ENCODE results near the gene JAK1. TPM values are rescaled to one million over a fixed set of nuclear protein-coding genes. Genes with fewer than 3 reads are reported as not detected.

The JAK1 gene
- total RNA-seq, 4 donors from 2014 or later, result 52.9 to 169 (median 126) TPM

- H3K27me3 ChIP-seq, result no peaks in the 10 kb centered on the region
- no peaks in the 10 kb centered on the region for H3K9me3 ChIP-seq
- TF ChIP-seq CTCF (IDR thresholded peaks at IDR 0.05) (no peak), EP300 (IDR thresholded peaks at IDR 0.05; ENCODE audit: low read depth) (no peak), POLR2A (IDR thresholded peaks at IDR 0.05) (no peak), POLR2AphosphoS5 (IDR thresholded peaks at IDR 0.05) (no peak)
- no peak overlapping the region for H3K4me3 ChIP-seq
- DNase-seq, result peak; percentile 40
- WGBS, 2 donors (ENCODE audit: low coverage in 1 of 2), result 74 to 84% methylated on average over 6 to 9 of the region's 9 CpGs
- peaks cover 17 to 62% (median 28%) of the 10 kb centered on the region in 4 donors for H3K4me1 ChIP-seq
- in situ Hi-C loops (cut with MboI; ENCODE audit: low pct_ligation_motif_present in 1 of 4, low pct_unique_long_range_greater_than_20kb in 1 of 4, low sequenced_read_pairs in 3 of 4) (no loop called here), intact Hi-C loops (cut with DNase I; ENCODE audit: low total_unique reads) (no loop called here)
- no peaks in the 10 kb centered on the region for H3K36me3 ChIP-seq
- H3K27ac ChIP-seq, result no peak overlapping the region
Observed at GRCh38 chr1:64935551-64936155, 30.7 kb downstream of the JAK1 start.

DNA sequence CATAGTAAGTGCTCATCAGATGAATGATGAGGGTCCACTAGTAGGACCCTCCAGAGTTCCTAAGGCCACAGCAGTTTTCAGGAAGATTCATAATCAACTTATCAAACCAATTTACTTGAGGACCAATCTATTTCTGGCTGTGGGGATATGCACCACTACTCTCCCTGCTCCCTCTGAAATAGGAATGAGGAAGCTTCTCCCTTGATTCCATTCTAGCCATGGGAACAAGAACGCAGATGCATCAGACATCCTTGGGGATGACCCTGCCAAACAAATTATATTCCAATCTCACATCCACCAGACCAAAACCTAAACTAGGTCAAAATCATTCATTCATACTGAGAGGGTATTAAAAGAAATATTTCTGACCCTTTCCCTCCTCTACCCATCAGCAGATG, 31.5 kb downstream of the JAK1 start:
- TF ChIP-seq CTCF (IDR thresholded peaks at IDR 0.05) (no peak), POLR2A (IDR thresholded peaks at IDR 0.05) (no peak), EP300 (IDR thresholded peaks at IDR 0.05; ENCODE audit: low read depth) (no peak), POLR2AphosphoS5 (IDR thresholded peaks at IDR 0.05) (no peak)
- 67 to 89% methylated on average over 1 of the region's 1 CpG for WGBS, 2 donors (ENCODE audit: low coverage in 1 of 2)
- intact Hi-C loops (cut with DNase I; ENCODE audit: low total_unique reads), result no loop called here

DNA sequence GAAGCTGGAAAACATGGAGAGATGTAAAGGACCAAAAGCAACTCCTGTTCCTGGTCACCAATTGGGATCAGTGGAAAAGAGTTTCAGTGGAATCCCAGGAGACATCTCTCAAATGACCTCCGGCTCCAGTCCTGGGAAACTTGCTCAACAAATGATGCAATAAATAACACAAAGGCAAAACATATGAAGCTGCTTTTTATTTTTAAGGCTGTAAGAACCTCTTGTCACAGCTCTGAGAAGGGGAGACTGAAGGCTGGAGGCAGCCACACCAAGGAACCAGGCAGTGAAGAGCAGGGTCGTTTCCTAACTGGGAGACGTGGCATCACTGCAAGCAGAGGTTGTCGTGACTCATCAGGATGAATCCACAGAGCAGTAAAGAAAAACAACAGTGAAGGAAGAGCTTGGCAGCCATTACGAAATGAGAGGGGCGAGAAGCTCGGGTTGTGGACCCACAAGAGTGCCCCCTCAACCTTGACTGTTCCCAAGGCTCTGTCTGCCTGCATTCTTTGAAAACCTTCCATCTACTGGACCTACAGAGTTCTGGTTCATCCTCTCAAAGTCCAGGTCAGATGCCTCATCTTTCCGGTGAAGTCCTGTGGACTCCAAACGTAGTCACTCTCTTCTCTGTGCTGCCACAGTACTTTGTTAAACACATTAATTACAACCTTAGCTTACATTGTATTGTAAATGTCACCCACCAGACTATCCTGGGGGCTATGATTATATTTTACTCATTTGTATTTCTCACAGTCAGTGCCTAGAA, 32.1 kb downstream of the JAK1 start:
- Histone ChIP-seq H3K36me3 (no peaks in the 10 kb centered on the region), H3K27ac (peak overlapping the region; percentile 56 to 74 (median 66)), H3K4me3 (no peak overlapping the region), H3K27me3 (no peaks in the 10 kb centered on the region), H3K9me3 (no peaks in the 10 kb centered on the region), H3K4me1 (peaks cover 17 to 53% (median 28%) of the 10 kb centered on the region in 4 donors)
- intact Hi-C loops (cut with DNase I; ENCODE audit: low total_unique reads) (no loop called here), in situ Hi-C loops (cut with MboI; ENCODE audit: low pct_ligation_motif_present in 1 of 4, low pct_unique_long_range_greater_than_20kb in 1 of 4, low sequenced_read_pairs in 3 of 4) (no loop called here)
- 72 to 75% methylated on average over 5 to 9 of the region's 9 CpGs for WGBS, 2 donors (ENCODE audit: low coverage in 1 of 2)
- no peak for DNase-seq
- TF ChIP-seq CTCF (IDR thresholded peaks at IDR 0.05), result no peak
- no peak for TF ChIP-seq POLR2A (IDR thresholded peaks at IDR 0.05)
- TF ChIP-seq EP300 (IDR thresholded peaks at IDR 0.05; ENCODE audit: low read depth), result no peak
- no peak for TF ChIP-seq POLR2AphosphoS5 (IDR thresholded peaks at IDR 0.05)

More for the DNA sequence above, 31.5 kb downstream of the JAK1 start:
- in situ Hi-C loops (cut with MboI; ENCODE audit: low pct_ligation_motif_present in 1 of 4, low pct_unique_long_range_greater_than_20kb in 1 of 4, low sequenced_read_pairs in 3 of 4), result no loop called here
- Histone ChIP-seq H3K4me1 (peaks cover 17 to 57% (median 28%) of the 10 kb centered on the region in 4 donors), H3K4me3 (no peak overlapping the region), H3K27ac (peak overlapping the region in 2 of 4 donors; percentile 62 to 74), H3K9me3 (no peaks in the 10 kb centered on the region), H3K36me3 (no peaks in the 10 kb centered on the region), H3K27me3 (no peaks in the 10 kb centered on the region)
- DNase-seq, result no peak

DNA sequence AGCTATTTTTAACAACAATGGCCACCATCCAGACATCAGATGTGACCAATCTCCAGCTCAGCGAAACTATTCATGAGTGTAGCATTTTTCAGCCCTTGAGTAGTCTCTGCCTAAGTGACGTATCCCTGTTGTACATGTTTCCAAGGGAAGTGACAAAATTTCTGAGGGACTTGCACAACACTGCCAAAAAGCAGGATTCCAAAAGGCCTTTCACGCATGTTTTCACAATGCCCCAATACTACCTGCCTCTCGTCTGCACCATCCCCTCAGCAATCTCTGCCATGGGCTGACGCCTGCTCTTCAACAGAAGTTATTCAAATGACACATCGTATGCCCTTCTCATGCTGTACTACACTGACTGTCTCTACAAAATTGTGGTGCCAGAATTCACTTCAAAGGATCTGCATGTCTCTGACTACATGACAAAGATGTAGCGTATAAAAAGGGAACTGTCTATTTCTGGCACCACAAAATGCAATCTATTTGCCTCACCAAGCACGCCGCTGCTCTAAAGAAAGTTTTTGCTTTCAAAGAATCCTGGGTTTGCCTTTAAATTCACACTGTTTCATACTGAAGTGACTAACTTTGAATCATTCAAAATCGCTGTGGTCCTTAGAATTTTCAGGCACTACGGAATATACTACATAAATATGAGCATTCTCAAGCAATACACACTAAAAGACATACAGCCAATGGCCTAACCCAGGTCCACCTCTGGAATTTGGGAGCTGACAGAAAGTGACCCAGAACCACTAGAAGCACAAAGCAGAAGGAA, 32.9 kb downstream of the JAK1 start:
- intact Hi-C loops (cut with DNase I; ENCODE audit: low total_unique reads), result no loop called here
- peak overlapping the region; percentile 56 to 74 (median 66) for H3K27ac ChIP-seq
- 62 to 67% methylated on average over 11 of the region's 11 CpGs for WGBS, 2 donors (ENCODE audit: low coverage in 1 of 2)
- H3K36me3 ChIP-seq, result no peaks in the 10 kb centered on the region
- peaks cover 17 to 56% (median 33%) of the 10 kb centered on the region in 4 donors for H3K4me1 ChIP-seq
- no peak overlapping the region for H3K4me3 ChIP-seq
- no peak for DNase-seq
- in situ Hi-C loops (cut with MboI; ENCODE audit: low pct_ligation_motif_present in 1 of 4, low pct_unique_long_range_greater_than_20kb in 1 of 4, low sequenced_read_pairs in 3 of 4), result no loop called here
- H3K9me3 ChIP-seq, result no peaks in the 10 kb centered on the region
- no peaks in the 10 kb centered on the region for H3K27me3 ChIP-seq
- TF ChIP-seq POLR2AphosphoS5 (IDR thresholded peaks at IDR 0.05), result peak; percentile 30 to 54 (median 45)
- no peak for TF ChIP-seq EP300 (IDR thresholded peaks at IDR 0.05; ENCODE audit: low read depth)
- TF ChIP-seq CTCF (IDR thresholded peaks at IDR 0.05), result no peak
